T-helper 2 cell treated with Interferon-gamma antibody and Interleukin-4, amounts not matched to agents 100 ng/mL and 5 ng/mL, for 36 hours (primary cell): ENCODE measurements around the gene CLEC3B. TPM values are rescaled to one million over a fixed set of nuclear protein-coding genes. Genes with fewer than 3 reads are reported as not detected.

ENCODE experiments used
- total RNA-seq: library from RNA; stranded (reverse); gene quantifications from 2 replicates; pipeline ENCODE4 v1.2.3, GENCODE V29; 2022

CLEC3B gene
- total RNA-seq, 1 donor from 2014 or later = 0.36 TPM

Other genes with a start within 250 kb of the CLEC3B start
- gene TMEM42, start 164.4 kb upstream of the CLEC3B start, total RNA-seq = 9.3 and 9.4 TPM in 2 replicates
- not detected in 2 replicates for gene TGM4, start 151.7 kb upstream of the CLEC3B start, total RNA-seq
- 51.8 and 52.6 TPM in 2 replicates for gene ZDHHC3, start 50.1 kb upstream of the CLEC3B start, total RNA-seq
- gene EXOSC7, start 50.1 kb upstream of the CLEC3B start, total RNA-seq = 54.6 and 57.5 TPM in 2 replicates
- gene CDCP1, start 120.1 kb downstream of the CLEC3B start, total RNA-seq = 21.8 and 22.7 TPM in 2 replicates
- gene TMEM158, start 200.0 kb downstream of the CLEC3B start, total RNA-seq = 1.0 and 1.1 TPM in 2 replicates